GM21515 (cell line): ENCODE measurements around the gene SOX1.

ENCODE experiments used
- ATAC-seq: cut with Tn5 transposase; IDR thresholded peaks from one replicate; pipeline ENCODE4 v1.9.1; 2021; ENCODE audit not compliant: unreplicated experiment

Gene SOX1

DNA sequence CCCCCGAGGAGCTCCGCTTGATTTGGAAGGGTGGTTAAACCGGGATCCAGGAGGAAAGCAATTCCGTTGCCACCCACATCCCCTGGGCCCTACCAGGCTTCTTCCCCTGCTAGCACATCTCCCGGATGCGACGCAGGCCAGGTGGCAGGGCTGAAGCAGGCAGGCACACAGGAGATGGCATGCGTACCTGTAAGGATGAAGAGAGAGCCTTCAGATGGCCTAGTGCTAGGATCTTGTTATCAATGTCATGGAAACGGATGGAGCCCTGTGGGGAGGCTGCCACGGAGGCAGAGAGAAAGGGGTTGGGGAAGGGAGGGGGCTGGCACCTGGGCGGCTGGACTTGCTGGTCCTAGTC lies 8.5 kb upstream of the SOX1 start:
- ATAC-seq, result no peak

DNA sequence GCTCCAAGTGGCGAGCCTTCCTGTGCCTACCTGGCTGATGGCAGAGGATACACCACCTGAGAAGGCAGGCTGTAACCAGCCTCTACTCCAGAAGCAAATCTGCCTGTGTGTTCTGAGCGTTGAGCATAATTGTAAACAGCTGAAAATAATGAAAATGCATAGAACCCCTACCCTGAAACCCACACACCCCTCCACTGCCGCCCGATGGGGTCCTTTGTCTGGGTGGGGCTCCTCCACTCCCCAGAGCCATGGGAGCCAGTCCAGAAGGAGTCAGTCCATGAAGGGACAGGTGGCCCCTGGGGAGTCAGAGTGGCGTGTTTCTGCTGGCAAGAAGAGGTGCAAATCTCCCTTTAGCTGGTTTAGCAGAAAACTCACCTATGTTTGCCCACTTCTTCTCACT lies 8.0 kb upstream of the SOX1 start:
- no peak for ATAC-seq

DNA sequence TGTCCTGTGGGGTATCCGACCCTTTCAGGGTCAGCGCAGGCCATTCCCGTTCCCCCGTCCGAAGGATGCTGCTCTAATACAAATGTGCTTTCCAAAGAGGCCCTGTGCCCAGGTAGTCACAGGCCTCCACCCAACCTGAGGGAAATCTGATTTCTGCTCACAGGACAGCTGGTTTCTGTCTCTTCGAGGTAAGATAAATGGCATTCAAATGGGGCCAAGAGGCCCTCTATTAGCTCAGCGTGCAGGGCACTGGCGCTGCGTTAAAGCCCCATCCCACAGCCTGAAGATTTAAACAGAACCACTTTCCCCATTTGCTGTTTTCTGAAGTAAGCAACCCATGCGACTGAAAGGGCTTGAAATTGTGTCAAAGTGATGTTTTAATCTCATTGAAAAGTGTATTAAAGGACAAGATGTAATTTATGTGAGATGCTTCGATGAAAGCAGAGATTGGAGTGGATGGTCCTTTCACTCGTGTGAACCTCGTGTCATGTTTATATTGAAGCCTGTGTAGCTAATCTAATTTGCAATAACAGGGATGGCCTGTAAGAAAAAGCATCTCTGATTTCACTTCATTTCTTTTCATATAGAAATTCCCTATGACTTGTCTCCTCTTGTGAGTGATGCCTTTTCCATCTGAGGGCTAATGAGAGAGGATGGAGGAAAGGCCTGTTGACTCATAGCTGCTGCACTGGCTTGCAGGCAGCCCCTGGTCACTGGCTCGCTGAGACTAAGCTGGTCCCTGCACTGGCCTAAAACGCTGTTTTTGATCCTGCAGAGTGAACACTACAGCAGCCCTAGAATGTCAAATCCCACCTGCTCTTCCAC lies 7.3 kb upstream of the SOX1 start:
- no peak for ATAC-seq

DNA sequence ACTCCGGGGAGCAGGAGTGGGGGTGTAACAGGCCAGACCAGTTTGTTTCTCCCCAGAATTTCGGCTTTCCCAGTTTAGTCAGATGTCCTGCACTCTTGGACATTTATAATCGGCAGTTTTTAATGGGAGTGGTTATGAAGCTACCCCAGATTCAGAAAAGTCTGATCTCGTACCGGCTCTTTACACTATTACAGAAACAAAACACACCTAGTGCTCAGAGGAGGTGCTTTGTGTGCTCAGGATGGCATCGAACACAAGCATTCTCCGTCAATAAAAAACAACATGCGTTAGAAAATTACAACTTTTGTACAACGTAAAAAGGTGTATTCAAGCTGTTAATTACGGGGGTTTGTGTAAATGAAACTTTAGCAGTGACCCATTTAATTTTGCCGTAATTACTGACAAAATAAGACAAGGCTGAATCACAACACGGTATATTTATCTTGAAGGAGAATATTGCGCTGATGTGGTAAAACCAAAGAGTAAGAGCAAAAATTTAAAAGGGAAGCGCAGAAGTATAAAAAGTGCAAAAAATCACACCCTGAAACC lies 6.6 kb upstream of the SOX1 start:
- no peak for ATAC-seq

DNA sequence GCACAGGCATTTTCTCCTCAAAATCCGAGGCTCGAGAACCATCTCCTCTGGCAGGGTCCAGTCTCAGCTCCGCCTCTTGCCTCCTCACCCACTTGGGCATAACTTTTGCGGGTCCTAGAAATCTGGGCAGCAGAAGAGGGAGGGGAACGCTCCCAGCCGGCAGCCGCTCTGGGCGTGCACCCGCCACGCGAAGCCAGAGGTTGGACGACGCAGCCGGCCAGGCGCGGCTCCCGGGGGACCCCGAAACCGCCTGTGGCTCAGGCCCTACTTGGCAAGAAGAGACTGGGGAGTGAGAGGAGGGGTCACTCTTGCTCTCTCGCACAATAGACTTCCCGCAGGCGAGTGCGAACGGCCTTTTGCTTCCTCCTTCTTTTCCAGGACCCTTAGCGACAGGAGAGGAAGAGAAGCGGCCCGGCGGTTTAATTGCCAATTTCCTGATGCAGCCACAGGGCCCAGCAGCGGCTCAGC lies 6.0 kb upstream of the SOX1 start:
- no peak for ATAC-seq

DNA sequence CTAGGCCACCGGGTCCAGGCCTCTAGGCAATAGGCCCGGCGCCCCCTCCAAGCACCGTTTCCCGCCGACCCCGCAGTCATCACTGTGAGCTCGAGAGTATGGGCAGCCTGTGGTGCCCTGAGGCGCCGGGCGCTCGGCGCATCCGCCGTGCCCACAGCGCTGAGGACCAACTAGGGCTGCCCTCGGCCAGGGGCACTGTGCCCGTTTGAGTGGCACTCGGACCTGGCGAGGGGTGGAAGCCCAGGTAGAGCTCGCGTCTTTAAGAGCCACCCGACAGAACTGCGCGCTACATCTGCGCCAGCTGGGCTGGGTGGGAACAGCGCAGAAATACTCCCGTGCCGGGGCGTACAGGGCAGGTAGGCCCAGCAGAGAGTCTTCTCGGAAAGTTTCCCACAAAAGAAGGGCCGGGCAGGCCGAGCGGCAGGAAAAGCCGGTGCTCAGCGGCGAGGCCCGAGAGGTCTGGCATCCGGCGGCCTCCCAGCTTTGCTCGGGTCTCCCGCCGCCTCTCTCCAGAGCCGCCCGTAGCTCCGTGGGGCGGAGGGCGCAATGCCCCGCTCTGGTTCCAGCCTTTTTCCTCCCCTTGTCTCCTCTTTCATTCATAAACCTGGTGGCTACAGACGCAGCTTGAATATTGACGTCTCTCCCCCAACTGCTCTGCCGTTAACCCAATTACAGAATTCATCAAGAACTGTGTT lies 5.4 kb upstream of the SOX1 start:
- no peak for ATAC-seq

DNA sequence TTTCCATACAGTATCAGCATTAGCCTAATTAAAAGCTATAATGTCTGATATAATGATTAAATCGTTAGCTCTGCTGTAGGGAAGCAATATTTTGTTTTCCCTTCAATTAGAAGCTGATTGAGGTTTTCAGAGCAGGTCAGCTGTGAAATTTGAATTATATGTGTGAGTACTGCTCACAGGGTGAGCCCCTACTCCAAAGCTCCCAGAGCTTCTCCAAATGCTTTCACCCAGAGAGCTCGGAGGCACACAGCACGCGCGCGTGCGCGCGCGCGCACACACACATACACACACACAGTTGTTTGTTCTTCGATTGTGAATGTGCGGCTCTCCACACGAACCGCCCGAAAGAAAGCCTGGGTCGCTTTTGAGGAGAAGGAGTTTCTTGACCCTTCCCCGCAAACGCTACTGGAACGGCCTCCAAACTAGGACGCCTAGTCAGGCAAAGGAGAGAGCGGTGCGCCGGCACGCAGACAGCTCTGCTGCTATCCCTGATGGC lies 4.8 kb upstream of the SOX1 start:
- no peak for ATAC-seq

DNA sequence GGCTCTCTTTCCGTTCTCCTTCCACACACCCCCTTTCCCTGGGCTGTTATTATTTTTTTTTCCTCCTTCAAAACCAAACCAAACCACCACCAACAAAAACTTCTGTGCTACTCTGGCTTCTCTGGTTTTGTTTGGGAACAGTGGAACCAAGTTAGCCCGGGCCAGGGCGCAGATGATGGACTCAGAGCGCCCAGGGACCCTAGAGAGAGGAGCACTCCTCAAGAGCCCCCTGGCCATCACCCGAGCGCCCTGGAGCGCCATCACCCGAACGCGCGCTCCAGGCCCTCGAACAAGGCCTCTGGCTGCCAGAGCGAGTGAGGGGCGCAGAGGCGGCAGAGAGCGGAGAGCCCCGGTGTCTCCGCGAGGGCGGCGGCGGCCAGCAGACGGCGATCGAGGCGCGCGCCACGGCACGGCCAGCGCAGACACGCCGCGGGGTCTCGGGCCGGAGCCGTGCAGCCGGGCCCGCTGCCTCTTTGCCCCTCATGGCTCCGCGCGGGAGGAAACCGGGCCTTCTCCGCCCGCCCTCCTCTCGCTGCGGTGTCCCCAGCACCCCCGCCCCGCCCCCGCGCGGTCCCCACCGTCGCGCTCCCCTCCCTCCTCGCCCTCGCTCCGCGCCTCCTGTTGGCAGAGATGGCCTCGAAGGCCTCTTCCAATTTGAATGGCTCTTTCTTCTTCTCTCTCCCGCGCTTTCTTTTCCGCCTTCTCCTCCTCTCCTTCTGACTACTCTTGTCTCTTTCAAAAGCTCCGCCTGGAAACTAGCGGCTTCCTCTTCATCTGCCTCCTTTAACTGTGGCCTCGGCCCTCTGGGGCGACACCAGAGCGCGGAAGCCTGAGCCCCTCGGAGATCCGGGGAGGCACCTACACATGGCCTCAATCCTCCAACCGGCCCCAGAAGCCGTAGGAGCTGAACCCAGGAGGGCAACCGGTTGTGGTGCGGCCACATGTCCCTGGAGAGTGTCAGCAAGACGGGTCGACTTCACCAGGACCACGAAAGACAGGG lies 4.1 kb upstream of the SOX1 start:
- no peak for ATAC-seq

DNA sequence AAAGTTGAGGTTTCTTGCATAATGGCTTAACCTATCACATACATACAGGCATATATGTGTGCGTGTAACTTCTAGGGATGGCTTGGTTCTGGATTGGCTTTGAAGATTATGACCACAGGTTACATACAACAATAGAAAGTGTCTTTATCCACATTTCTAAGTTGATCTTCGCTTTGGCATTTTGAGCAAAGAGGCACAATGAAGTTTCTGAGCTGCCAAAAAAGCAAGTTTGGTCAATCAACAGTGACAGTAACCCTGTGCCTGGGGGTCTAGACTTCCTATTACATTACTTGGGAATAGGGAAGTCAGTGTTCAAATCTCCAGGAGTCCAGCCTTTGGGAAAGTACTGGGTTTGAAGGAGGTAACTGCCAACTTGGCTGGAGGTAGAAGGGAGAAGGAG lies 3.1 kb upstream of the SOX1 start:
- ATAC-seq, result no peak

DNA sequence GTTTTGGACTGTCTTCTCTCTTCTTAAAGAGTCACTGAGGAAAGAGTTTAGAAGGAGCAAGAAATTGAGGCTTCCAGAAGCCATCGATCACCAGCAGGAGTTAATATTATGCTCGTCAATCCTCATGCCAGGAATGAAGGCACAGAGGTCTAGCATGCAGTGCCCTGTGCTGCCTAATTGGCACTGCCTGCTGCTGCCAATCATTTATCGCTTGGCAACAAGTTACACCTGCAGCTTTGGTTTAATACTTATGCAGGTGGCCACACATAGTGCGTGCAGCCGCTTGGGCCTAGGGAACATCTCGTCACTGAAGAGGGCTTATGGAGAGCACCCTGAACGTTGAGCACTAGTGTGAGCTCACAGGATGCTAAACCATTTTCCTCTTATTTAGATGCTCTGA lies 2.7 kb upstream of the SOX1 start:
- no peak for ATAC-seq

DNA sequence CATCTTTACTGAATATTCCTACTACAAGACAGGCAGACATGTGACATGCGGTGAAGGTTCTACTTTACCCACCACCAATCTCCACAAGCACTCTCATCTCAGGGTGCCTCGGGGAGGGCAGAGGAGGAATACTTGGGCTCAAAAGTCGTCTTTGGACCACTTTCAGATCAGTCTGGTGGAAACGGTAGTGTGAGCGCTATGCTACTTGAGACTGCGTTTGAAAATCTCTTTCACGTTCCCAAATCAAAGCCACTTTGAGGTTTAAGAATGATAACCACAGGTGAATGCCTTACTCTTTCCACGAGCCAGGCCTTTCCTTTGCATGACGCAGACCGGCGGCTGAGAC lies 1.5 kb upstream of the SOX1 start:
- ATAC-seq, result no peak

DNA sequence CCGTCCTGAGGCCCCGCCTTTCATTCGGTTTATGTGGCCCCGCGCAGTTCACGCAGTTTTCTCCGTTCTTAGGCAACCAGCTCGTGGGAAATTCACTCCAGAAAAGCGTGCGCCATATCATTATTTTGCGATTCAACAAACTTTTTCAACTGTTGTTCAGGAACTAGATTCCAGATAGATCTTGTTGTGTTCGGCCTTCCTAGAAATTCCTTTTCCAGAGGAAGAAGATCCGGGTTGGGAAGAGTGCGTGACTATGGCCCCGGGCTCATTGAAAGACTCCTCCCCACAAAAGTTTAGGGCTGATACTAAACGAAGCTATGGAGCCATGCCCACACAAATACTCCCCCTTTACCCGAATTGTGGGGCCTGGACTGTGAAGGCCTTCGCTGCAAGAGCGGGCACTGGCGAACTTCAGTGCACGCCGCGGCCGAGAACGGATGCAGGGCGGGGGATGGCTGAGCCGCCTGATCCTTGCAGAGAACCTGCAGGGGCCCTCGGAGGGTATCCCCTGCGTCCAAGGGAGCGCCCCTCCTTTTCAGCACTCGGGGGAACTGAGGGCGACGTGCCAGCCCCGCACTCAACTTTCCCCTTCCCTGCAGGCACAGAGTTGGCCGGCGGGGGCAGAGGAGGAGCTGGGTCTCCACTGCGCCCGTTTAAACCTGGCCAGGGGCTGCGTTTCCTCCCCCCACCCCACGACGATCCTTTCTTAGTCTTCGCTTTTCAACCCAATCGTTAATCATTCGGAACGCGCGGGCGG lies 904 bp upstream of the SOX1 start:
- no peak for ATAC-seq

DNA sequence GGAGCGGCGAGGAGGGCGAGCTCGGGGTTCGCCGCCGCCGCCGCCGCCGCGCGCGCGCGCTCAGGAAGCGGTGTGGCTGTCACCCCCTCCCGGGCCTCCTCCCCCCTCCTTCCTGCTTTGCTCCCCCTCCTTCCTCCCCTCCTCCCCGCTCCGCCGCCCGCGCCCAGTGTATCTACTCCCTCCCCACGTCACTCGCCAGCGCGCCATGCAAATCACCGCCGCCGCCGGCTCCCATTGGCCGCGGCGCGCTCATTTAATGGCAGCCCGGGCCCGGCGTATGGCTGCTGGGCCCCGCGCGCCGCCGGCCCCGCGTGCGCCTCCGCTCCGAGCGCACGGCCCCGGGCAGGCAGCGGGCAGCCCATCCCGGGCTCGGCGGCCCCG lies 335 bp upstream of the SOX1 start:
- ATAC-seq, result no peak

DNA sequence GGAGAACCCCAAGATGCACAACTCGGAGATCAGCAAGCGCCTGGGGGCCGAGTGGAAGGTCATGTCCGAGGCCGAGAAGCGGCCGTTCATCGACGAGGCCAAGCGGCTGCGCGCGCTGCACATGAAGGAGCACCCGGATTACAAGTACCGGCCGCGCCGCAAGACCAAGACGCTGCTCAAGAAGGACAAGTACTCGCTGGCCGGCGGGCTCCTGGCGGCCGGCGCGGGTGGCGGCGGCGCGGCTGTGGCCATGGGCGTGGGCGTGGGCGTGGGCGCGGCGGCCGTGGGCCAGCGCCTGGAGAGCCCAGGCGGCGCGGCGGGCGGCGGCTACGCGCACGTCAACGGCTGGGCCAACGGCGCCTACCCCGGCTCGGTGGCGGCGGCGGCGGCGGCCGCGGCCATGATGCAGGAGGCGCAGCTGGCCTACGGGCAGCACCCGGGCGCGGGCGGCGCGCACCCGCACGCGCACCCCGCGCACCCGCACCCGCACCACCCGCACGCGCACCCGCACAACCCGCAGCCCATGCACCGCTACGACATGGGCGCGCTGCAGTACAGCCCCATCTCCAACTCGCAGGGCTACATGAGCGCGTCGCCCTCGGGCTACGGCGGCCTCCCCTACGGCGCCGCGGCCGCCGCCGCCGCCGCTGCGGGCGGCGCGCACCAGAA lies 1.1 kb downstream of the SOX1 start:
- ATAC-seq, result no peak

DNA sequence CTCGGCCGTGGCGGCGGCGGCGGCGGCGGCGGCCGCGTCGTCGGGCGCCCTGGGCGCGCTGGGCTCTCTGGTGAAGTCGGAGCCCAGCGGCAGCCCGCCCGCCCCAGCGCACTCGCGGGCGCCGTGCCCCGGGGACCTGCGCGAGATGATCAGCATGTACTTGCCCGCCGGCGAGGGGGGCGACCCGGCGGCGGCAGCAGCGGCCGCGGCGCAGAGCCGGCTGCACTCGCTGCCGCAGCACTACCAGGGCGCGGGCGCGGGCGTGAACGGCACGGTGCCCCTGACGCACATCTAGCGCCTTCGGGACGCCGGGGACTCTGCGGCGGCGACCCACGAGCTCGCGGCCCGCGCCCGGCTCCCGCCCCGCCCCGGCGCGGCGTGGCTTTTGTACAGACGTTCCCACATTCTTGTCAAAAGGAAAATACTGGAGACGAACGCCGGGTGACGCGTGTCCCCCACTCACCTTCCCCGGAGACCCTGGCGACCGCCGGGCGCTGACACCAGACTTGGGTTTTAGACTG lies 1.7 kb downstream of the SOX1 start:
- no peak for ATAC-seq

DNA sequence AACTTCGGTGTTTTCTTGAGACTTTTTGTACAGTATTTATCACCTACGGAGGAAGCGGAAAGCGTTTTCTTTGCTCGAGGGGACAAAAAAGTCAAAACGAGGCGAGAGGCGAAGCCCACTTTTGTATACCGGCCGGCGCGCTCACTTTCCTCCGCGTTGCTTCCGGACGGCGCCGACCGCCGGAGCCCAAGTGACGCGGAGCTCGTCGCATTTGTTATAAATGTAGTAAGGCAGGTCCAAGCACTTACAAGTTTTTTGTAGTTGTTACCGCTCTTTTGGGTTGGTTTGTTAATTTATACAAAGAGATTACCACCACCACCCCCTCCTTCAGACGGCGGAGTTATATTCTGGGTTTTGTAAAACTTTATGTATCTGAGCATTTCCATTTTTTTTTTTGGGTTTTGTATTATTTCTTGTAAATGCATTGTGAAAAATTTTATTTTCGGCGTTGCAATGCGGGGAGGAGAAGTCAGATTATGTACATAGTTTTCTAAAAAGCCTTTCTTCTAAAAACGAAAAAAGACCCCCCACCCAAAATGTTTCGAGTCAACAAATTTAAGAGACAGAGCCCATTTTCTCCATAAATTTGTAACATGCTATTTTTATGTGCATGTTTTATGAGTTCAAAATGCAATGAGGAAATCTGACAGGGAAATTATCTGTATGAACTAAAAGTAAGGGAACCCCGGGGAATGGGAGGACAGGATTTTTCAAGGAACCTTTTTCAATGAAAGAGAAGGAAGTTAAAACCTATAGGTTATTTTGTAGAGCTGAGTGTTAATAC lies 2.3 kb downstream of the SOX1 start:
- no peak for ATAC-seq

DNA sequence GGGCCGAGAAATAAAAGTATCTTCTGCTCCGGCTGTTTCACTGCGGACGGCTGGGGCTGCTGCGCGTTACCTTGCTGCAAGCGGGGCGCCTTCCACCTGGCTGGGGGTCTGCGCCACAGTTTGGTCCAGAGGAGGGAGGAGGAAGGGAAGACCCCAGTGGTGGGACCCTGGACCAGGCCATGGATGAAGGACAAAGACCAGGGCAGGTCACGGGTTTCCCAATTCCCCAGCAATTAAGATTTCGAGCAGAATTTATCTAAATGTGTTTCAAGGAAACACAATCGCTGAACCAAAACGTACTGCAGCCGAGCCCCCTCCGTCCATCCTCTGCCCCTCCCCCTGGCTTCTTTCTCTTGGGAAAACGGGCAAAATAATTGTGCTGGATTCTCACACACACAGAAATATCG lies 2.9 kb downstream of the SOX1 start:
- ATAC-seq, result no peak

DNA sequence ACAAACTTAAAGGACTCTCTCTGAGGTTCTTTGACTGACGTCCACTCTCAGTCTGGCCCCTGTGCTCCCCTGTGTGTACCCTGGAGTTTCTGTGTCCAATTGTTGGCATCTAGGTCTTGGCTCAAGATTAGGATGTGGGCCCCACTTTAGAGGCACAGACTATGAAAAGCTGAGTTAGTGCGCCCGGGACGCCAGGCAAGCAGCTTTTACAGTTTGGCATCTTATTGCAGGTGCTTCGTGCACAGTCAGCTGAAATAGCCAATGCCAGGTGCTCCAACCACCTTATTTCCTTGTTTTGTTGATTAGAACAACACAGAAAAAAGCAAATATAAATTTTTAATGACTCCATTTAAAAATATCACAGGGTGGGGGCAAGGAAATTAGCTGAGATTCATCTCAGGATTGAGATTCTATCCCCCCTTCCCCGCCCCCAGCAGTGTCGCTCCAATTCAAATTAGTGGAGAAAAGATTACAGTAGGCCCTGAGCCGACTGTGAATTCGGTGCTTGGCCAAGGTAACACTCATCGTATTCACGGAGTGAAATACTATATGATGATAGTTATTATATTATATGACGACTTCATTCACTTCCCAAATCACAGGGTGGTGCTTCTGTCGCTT lies 4.3 kb downstream of the SOX1 start:
- ATAC-seq, result no peak
